GM12872 (cell line): ENCODE measurements around the gene AK9.

Source experiments
- CTCF ChIP-seq: IDR thresholded peaks from 3 replicates; pipeline ENCODE4 v1.5.1; 2011; ENCODE audit warnings: low read depth, mild to moderate bottlenecking, low read length, moderate library complexity; ENCODE audit not compliant: insufficient read depth

The AK9 gene

GRCh38 chr6:109690737-109691621, at the start of gene AK9, which contains the start of gene FIG4:
AK9 (minus strand) TSS chr6:109691202; CDS start chr6:109675745, 15,457 bp downstream.
FIG4 (plus strand) TSS chr6:109691296; CDS start chr6:109691436, 140 bp downstream.
- 0 out of 3 replicates have a peak, but pooled peaks have one; percentile 27 for TF ChIP-seq CTCF

- no peak for TF ChIP-seq CTCF
Observed at GRCh38 chr6:109740787-109741186, 49.8 kb upstream of the AK9 start.

- no peak for TF ChIP-seq CTCF
Observed at GRCh38 chr6:109739686-109740085, 48.7 kb upstream of the AK9 start.

- no peak for TF ChIP-seq CTCF
Observed at GRCh38 chr6:109738667-109739066, 47.7 kb upstream of the AK9 start.

- no peak for TF ChIP-seq CTCF
Observed at GRCh38 chr6:109738255-109738654, 47.3 kb upstream of the AK9 start.

- TF ChIP-seq CTCF = no peak
Observed at GRCh38 chr6:109736273-109737025, 45.4 kb upstream of the AK9 start.

GRCh38 chr6:109722564-109723254, 31.7 kb upstream of the AK9 start:
- TF ChIP-seq CTCF = no peak
